ENCODE measurements around the gene KCNK16.

DNA sequence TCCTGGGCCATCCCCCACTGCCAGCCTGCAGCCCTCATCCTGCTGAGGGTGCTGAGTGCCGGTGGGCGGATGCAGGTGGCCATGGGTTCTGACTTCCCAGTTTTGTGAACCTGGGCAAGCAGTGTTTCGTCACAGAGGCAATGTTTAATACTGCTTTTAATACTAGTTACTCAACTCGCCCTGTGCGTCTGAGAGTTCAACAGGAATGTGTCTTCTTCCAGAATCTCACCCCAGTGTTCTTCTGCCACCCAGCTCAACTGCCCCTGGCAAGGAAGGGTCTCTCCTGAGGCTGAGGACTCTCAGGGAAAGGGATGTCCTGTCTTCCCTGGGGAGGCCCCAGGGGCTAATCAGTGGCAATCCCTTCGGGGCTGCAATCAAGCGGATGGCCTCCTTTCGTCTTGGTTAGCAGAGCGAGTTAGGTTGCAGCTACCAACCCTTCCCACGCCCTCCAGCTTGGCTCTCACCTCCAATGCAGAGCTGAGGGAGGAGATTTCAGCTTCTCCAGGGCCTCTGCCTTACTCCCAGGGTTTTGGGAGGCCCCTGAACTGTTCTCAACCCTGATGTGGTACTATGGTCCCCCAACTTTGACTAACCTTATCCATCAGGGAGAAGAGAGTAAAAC, 2.0 kb downstream of the KCNK16 start:
- TF ChIP-seq POLR2A (IDR thresholded peaks at IDR 0.05): no peak
- no peak for TF ChIP-seq CTCF (IDR thresholded peaks at IDR 0.05)

All from gastroesophageal sphincter (tissue), 3 donors.